Hematopoietic multipotent progenitor cell treated with erythropoietin and hydrocortisone succinate and interleukin-3 and kit ligand, for 8 days (in vitro differentiated cells): ENCODE measurements around the gene SLC20A1.
"Not testable (repeated sequence)": the region's sequence is repeated elsewhere in the genome, so short reads cannot be mapped to it uniquely, and the experiment has no call there.

ENCODE experiments used
- DNase-seq: peaks from one replicate; pipeline ENCODE4 v3.0.0-alpha.2; 2015

Gene SLC20A1

GRCh38 chr2:112686348-112687217 is 40.8 kb downstream of the SLC20A1 start:
- peak; percentile 95 for DNase-seq

DNA sequence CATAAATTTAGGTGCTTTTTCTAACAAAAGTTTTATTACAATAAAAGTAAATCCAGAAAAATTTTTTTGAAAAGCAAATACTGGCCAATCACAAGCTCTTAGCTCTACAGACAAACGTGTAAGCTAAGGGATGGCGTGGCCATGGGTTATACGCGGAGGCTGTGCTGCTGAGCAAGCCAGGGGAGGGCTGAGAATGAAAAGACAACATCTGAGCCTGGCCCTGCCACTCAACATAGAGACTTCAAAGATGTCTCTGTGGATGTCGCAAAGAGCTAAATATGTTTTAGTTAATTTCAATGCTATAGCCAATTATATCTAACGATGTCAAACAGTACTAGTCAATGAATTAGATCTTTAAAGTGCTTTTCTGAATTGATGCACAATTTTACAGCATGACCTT is 41.8 kb downstream of the SLC20A1 start:
- no peak for DNase-seq

- no peak for DNase-seq
Measured at GRCh38 chr2:112688086-112688880, 42.5 kb downstream of the SLC20A1 start.

DNA sequence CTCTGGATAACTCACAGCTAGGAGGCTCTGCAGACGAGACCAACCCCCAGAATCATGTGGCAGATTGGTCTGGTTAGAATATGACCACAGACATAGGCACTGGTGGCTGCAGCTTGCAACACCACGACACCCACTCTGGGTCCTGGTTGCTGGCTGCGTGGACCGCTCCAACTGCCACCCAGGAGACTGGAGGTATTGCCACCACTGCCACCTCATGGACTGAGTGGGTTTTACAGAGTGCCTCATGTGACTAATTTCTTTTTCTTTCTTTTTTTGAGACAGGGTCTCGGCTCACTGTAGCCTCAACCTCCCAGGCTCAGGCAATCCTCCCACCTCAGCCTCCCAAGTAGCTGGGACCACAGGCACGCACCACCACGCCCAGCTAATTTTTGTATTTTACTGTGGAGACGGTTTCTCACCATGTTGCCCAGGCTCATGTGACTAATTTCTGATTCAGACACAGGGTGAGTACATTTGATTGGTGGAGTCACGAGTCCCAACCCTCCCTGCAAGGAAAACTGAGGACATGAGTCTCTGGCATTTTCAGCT is 45.2 kb downstream of the SLC20A1 start:
- peak; percentile 82 for DNase-seq

GRCh38 chr2:112691881-112692281 is 46.1 kb downstream of the SLC20A1 start:
- DNase-seq: no peak

- peak; percentile 86 for DNase-seq
Measured at GRCh38 chr2:112692495-112692911, 46.8 kb downstream of the SLC20A1 start.

GRCh38 chr2:112692918-112693317 is 47.2 kb downstream of the SLC20A1 start:
- DNase-seq: no peak

DNA sequence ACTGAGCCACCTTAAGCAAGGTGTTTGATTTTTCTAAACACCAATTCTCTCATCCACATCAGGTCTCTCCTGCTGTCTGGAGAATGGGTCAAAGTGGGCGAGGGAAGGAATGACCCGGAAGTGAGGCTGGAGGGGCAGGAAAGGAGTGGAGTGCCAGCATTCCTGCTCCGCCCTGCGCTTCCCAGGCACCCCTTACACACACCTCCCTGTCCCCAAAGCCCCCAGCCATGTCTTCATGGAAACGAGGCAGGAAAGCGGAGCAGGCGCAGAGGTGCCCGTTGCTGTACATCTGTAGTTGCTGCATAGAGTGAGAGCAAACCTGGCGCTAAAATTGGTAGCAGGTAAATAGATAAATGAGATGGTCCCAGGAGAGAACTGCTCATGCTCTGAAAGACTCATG is 47.9 kb downstream of the SLC20A1 start:
- DNase-seq: no peak

DNA sequence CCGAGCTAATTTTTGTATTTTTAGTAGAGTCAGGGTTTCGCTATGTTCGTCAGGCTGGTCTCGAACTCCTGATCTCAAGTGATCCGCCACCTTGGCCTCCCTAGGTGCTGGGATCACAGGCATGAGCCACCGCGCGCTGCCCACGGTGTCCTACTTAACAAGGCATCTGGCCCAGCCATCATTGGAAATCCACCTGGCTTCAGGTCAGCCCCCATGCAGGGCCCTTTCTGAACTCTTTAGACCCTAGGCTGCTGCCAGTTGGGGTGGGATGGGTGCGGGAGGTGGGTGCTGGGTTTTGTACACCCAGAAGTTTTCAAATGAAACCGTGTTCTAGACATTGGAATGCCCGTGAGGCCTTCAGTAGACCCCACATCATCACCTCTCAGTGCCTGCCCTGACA is 48.4 kb downstream of the SLC20A1 start:
- DNase-seq: no peak

DNA sequence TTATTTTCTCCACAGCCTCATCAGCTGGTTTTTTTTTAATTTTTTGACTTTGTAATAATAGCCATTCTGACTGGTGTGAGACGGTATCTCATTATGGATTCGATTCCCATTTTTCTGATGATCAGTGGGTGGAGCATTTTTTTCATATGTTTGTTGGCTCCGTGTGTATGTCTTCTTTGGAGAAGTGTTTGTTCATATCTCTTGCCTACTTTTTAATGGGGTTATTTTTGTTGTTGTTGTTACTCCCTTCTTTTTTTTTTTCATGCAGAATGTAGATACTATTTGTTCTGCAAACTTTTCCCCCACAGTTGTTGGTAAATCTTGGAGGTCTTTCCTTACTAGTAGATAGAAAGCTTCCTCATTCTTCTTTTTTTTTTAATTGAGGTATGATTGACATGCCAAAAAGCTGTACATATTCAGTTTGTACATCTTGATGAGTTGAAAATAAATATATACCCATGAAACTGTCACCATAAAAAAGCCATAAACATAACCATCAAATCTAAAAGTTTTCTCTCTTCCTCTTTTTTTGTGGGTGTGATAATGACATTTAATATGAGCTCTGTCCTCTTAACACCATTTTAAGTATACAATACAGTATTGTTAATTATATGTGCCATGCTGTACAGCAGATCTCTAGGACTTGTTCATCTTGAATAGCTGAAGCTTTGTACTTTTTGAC is 53.2 kb downstream of the SLC20A1 start:
- DNase-seq: no peak

DNA sequence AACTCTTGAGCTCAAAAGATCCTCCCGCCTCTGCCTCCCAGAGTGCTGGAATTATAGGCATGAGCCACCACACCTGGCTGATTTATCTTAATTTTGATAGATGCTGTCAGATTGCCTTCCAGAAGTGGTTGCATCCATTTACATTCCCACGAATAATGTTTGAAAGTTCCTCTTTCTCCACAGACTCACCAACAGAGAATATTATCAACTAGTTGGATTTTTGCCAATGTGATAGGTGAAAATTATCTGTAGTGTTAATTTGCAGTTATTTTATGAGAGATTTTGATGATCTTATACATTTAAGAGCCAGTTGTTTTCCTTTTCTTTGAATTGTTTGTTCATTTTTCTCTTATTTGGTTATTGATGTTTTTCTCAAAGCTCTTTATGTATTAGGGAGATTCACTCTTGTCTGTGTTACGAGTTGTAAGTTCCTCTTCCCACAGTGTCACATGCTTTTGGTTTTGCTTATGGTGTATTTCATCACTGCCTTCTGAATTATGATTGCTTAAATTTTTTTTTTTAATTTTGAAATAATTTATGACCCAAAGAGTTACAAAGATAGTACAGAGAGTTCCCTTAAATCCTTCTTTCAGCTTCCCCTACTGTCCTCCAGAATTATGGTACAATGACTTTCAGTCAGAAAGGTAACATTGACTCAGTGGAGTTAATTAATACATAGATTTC is 54.4 kb downstream of the SLC20A1 start:
- peak; percentile 42 for DNase-seq

DNA sequence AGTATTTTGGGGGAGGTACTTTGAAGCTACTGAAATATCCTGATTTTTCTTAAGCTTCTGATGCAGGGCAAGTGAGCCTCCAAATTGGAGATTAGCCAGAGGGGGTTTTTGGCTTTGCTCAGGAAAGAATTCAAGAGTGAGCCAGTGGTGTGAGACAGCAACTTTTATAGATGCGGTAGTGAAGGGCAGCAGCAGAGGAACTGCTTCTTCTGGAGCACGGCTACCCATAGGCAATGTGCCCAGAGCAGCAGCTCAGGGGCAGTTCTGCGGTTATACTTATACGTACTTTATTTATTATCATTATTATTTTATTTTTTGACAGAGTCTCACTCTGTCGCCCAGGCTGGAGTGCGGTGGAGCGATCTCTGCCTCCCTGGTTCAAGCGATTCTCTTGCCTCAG is 55.3 kb downstream of the SLC20A1 start:
- DNase-seq: peak; percentile 54

DNA sequence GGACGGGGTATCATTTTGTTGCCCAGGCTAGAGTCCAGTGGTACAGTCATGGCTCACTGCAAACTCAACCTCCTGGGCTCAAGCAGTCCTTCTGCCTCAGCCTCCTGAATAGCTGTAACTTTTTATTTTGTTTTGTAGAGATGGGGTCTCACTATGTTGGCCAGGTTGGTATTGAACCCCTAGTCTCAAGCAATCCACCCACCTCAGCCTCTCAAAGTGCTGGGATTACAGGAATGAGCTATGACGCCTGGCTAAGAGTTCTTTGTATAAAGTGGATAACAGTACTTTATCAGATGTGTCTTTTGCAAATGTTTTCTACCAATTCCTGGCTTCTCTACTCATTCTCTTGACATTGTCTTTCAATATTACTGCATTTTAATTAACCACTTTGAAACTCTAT is 57.9 kb downstream of the SLC20A1 start:
- no peak for DNase-seq

GRCh38 chr2:112705575-112705974 is 59.8 kb downstream of the SLC20A1 start:
- DNase-seq: no peak

DNA sequence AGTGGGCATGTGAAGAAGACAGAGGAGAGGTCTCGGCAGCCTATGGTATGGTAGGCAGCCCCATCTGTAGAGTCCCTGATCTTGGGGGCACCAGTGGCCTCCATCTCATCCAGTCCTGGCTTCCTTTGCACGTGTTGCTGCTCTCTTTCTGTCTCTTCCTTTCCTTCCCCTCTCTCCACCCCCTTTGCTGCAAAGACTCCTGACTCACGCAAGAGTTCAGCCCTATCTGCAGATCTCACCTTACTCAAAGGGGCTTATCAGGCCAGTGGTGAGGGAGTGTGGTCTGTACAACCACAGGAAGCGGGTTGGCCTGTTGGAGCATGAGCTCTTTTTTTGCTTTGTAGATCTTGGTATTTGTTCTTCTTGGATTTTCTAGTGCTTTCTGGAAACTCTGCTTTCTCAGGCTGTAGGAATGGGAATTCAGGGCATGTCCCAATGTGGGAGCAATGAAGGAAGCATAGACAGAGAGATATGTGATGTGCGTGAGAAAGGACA is 60.5 kb downstream of the SLC20A1 start:
- DNase-seq: peak; percentile 98

DNA sequence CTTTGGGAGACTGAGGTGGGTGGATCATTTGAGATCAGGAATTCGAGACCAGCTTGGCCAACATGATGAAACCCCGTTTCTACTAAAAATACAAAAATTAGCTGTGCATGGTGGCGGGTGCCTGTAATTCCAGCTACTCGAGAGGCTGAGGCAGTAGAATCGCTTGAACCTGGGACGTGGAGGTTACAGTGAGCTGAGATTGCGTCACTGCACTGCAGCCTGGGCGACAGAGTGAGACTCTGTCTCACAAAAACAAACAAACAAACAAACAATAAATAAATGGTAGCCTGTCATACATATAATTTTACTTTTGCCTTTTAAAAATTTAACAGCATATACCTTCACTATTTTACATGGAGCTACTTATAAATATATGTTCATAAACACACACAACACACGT is 61.2 kb downstream of the SLC20A1 start:
- DNase-seq: not testable (repeated sequence)

GRCh38 chr2:112708968-112709367 is 63.2 kb downstream of the SLC20A1 start:
- DNase-seq: no peak

- no peak for DNase-seq
Measured at GRCh38 chr2:112709703-112710102, 64.0 kb downstream of the SLC20A1 start.

GRCh38 chr2:112710956-112711750 is 65.4 kb downstream of the SLC20A1 start:
- no peak for DNase-seq

GRCh38 chr2:112712465-112712864 is 66.7 kb downstream of the SLC20A1 start:
- DNase-seq: no peak

DNA sequence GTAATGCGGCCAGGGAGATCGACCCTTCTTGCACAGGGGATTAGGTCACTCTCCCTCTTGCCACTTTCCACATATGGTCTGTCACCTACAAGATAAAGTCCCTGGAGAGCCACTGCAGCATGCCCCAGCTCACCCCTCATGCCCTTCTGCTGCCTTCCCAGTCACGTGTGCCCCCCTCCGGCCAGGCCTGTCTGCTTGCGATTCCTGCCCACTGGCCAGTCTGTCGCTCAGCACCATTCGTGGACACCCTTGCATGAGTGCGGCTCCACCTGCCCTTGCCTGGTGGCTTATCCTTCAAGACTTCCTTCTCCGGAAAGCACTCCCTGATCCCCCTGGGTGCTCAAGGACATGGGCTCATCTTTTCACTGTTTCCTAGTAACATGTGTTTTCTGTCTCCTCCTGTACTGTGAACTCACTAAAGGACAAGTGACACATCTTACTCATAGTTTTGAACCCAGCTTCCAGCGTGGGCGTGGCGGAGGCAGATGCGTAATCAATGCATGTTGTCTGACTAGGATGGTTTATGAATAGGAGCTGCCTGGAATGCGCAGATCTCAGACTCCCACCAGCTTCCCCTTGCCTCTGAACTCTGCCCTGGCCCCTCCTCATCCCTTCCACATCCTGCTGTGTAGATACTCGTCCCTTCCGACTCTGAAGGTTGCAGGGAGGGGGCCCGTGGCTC is 67.3 kb downstream of the SLC20A1 start:
- DNase-seq: no peak
